Osteocyte (in vitro differentiated cells): ENCODE data around the gene TM4SF5. TPM values are rescaled to one million over a fixed set of nuclear protein-coding genes. Genes with fewer than 3 reads are reported as not detected.

Experiments used
- DNase-seq: peaks from one replicate; pipeline ENCODE4 v3.0.0; 2021; ENCODE audit warnings: mixed read lengths; ENCODE audit not compliant: unreplicated experiment; ENCODE audit errors: extremely low spot score
- H3K27ac Mint-ChIP-seq: one replicate; pipeline ENCODE4 v1.8.0; 2021; ENCODE audit warnings: mild to moderate bottlenecking, mixed read lengths; ENCODE audit not compliant: unreplicated experiment
- H3K27me3 Mint-ChIP-seq: one replicate; pipeline ENCODE4 v1.8.0; 2021; ENCODE audit warnings: mixed read lengths; ENCODE audit not compliant: unreplicated experiment
- H3K36me3 Mint-ChIP-seq: one replicate; pipeline ENCODE4 v1.8.0; 2021; ENCODE audit warnings: mixed read lengths; ENCODE audit not compliant: unreplicated experiment
- H3K4me1 Mint-ChIP-seq: one replicate; pipeline ENCODE4 v1.8.0; 2021; ENCODE audit warnings: mixed read lengths; ENCODE audit not compliant: unreplicated experiment
- H3K4me3 Mint-ChIP-seq: one replicate; pipeline ENCODE4 v1.8.0; 2021; ENCODE audit warnings: mild to moderate bottlenecking, moderate library complexity, mixed read lengths; ENCODE audit not compliant: unreplicated experiment
- H3K9me3 Mint-ChIP-seq: one replicate; pipeline ENCODE4 v1.8.0; 2021; ENCODE audit warnings: mixed read lengths; ENCODE audit not compliant: unreplicated experiment
- CTCF ChIP-seq: fragments of 200-600 bp; sonication (generic); IDR thresholded peaks from 2 replicates; pipeline ENCODE4 v1.5.0; 2021; ENCODE audit warnings: antibody characterized with exemption, mild to moderate bottlenecking, moderate library complexity
- total RNA-seq: library from RNA; stranded (reverse); gene quantifications from 2 replicates; pipeline ENCODE4 v1.2.1, GENCODE V29; 2021

The TM4SF5 gene
- total RNA-seq, 1 donor from 2014 or later, result not detected

- H3K4me1 Mint-ChIP-seq, result peaks cover 6% of the 10 kb centered on the region
- DNase-seq, result no peak
- H3K36me3 Mint-ChIP-seq, result peaks cover 5% of the 10 kb centered on the region
- H3K27me3 Mint-ChIP-seq, result no peaks in the 10 kb centered on the region
- H3K27ac Mint-ChIP-seq, result no peak within 1 kb of the TSS
- no peaks in the 10 kb centered on the region for H3K9me3 Mint-ChIP-seq
- no peak within 1 kb of the TSS for H3K4me3 Mint-ChIP-seq
- no peak for TF ChIP-seq CTCF
Measured at GRCh38 chr17:4802228-4802627, 30.5 kb downstream of the TM4SF5 start, which contains the start of gene C17orf114. Gene C17orf114 (minus strand): TSS chr17:4802328.

- Mint-ChIP-seq H3K27ac (no peak overlapping the region), H3K36me3 (peaks cover 8% of the 10 kb centered on the region)
Measured at GRCh38 chr17:4806456-4806776, 34.7 kb downstream of the TM4SF5 start.

GRCh38 chr17:4806777-4807604 is 35.3 kb downstream of the TM4SF5 start, which contains the start of gene PLD2:
Gene PLD2 (plus strand): TSS chr17:4807152. CDS start chr17:4807773, 621 bp downstream.
- Mint-ChIP-seq H3K9me3 (no peaks in the 10 kb centered on the region), H3K27me3 (no peaks in the 10 kb centered on the region), H3K27ac (peak within 1 kb of the TSS; percentile 44), H3K4me3 (peak within 1 kb of the TSS; percentile 79), H3K36me3 (peaks cover 10% of the 10 kb centered on the region), H3K4me1 (peaks cover 21% of the 10 kb centered on the region)
- DNase-seq, result peak; percentile 91
- TF ChIP-seq CTCF, result no peak

More at GRCh38 chr17:4806456-4806776, 34.7 kb downstream of the TM4SF5 start:
- no peak for DNase-seq
- Mint-ChIP-seq H3K9me3 (no peaks in the 10 kb centered on the region), H3K27me3 (no peaks in the 10 kb centered on the region), H3K4me1 (peaks cover 21% of the 10 kb centered on the region), H3K4me3 (peak overlapping the region; percentile 67)
- no peak for TF ChIP-seq CTCF

- H3K27ac Mint-ChIP-seq, result peak overlapping the region; percentile 44
- H3K36me3 Mint-ChIP-seq, result peaks cover 13% of the 10 kb centered on the region
- no peaks in the 10 kb centered on the region for H3K27me3 Mint-ChIP-seq
- DNase-seq, result no peak
- peak overlapping the region; percentile 79 for H3K4me3 Mint-ChIP-seq
- no peaks in the 10 kb centered on the region for H3K9me3 Mint-ChIP-seq
- peaks cover 21% of the 10 kb centered on the region for H3K4me1 Mint-ChIP-seq
- TF ChIP-seq CTCF, result no peak
Measured at GRCh38 chr17:4807605-4808377, 36.1 kb downstream of the TM4SF5 start.

- peaks cover 14% of the 10 kb centered on the region for H3K36me3 Mint-ChIP-seq
- H3K4me3 Mint-ChIP-seq, result peak overlapping the region; percentile 79
- no peaks in the 10 kb centered on the region for H3K27me3 Mint-ChIP-seq
- H3K9me3 Mint-ChIP-seq, result no peaks in the 10 kb centered on the region
- peaks cover 21% of the 10 kb centered on the region for H3K4me1 Mint-ChIP-seq
- peak overlapping the region; percentile 47 for H3K27ac Mint-ChIP-seq
- DNase-seq, result no peak
- TF ChIP-seq CTCF, result no peak
Measured at GRCh38 chr17:4808378-4808767, 36.7 kb downstream of the TM4SF5 start.
